HepG2 (cell line): ENCODE measurements around the gene RDM1. TPM values are rescaled to one million over a fixed set of nuclear protein-coding genes. Genes with fewer than 3 reads are reported as not detected.

Source experiments
- GTF3A ChIP-seq: sonication (generic); formaldehyde crosslinking; conservative IDR thresholded peaks from 2 replicates; pipeline ENCODE4 v1.4.0; 2020; ENCODE audit warnings: mild to moderate bottlenecking, missing genetic modification reagents
- HNRNPK ChIP-seq: fragments of 200-400 bp; formaldehyde crosslinking; IDR thresholded peaks from 2 replicates; pipeline ENCODE4 v1.6.1; 2018; ENCODE audit warnings: low read length, low read depth, moderate library complexity, mild to moderate bottlenecking; ENCODE audit not compliant: poor library complexity, severe bottlenecking
- ZMYM2 ChIP-seq: sonication (generic); formaldehyde crosslinking; IDR thresholded peaks from 2 replicates; pipeline ENCODE4 v1.8.0; 2022; ENCODE audit warnings: mild to moderate bottlenecking, missing genetic modification reagents
- ZNF746 ChIP-seq: sonication (generic); formaldehyde crosslinking; IDR thresholded peaks from 2 replicates; pipeline ENCODE4 v1.8.0; 2022; ENCODE audit warnings: mild to moderate bottlenecking, missing genetic modification reagents
- polyA plus RNA-seq, 8 experiments: library from polyadenylated mRNA; depleted of rRNA in 3 of 8; stranded (reverse) in 7 of 8; unstranded in 1 of 8; fragments of >200 nt; fragmentation: Illumina TruSeq in 4 of 8; extraction: Trizol in 4 of 8; gene quantifications; 2 replicates each; pipeline versions ENCODE4 v1.2.1 to v1.2.3, GENCODE V29; 2011 to 2016; ENCODE audit warnings: low read depth in 4 of 8, missing spikeins in 1 of 8, mixed read lengths in 1 of 8; ENCODE audit not compliant: insufficient read depth in 1 of 8
- total RNA-seq, 5 experiments: library from RNA; depleted of rRNA; stranded (reverse); fragments of >200 nt; fragmentation: Illumina TruSeq; extraction: Trizol; gene quantifications; 2 replicates each; pipeline ENCODE4 v1.2.3, GENCODE V29; 2016; ENCODE audit warnings: low read depth in 1 of 5
- TF ChIP-seq, protein P1 (sequence below): sonication (generic); formaldehyde crosslinking; IDR thresholded peaks from 2 replicates; pipeline ENCODE4 v1.4.0; 2020; ENCODE audit warnings: mild to moderate bottlenecking, missing genetic modification reagents
- TF ChIP-seq, protein P2 (sequence below): sonication (generic); formaldehyde crosslinking; IDR thresholded peaks from 2 replicates; pipeline ENCODE4 v1.4.0; 2020; ENCODE audit warnings: missing genetic modification reagents
- TF ChIP-seq, protein P3 (sequence below): sonication (generic); formaldehyde crosslinking; conservative IDR thresholded peaks from 2 replicates; pipeline ENCODE4 v1.8.0; 2022; ENCODE audit warnings: low read depth, missing genetic modification reagents
- TF ChIP-seq, protein P4 (sequence below): fragments of 450-650 bp; IDR thresholded peaks from 2 replicates; pipeline ENCODE4 v1.6.1; 2017
- TF ChIP-seq, protein P5 (sequence below), 2 experiments: fragments of 450-650 bp in 1 of 2; sonication (generic) in 1 of 2; formaldehyde crosslinking in 1 of 2; IDR thresholded peaks; 2 replicates each; pipeline versions ENCODE4 v1.6.1 to v1.8.0; 2016 to 2022; ENCODE audit warnings: antibody characterized with exemption in 1 of 2, mild to moderate bottlenecking in 1 of 2, missing genetic modification reagents in 1 of 2

RDM1 gene
- total and polyA plus RNA-seq, 2 of the 13 experiments (the other 11 are each of a cell fraction or from before 2014, with no cell fraction given) = 0.28 to 0.40 TPM

DNA sequence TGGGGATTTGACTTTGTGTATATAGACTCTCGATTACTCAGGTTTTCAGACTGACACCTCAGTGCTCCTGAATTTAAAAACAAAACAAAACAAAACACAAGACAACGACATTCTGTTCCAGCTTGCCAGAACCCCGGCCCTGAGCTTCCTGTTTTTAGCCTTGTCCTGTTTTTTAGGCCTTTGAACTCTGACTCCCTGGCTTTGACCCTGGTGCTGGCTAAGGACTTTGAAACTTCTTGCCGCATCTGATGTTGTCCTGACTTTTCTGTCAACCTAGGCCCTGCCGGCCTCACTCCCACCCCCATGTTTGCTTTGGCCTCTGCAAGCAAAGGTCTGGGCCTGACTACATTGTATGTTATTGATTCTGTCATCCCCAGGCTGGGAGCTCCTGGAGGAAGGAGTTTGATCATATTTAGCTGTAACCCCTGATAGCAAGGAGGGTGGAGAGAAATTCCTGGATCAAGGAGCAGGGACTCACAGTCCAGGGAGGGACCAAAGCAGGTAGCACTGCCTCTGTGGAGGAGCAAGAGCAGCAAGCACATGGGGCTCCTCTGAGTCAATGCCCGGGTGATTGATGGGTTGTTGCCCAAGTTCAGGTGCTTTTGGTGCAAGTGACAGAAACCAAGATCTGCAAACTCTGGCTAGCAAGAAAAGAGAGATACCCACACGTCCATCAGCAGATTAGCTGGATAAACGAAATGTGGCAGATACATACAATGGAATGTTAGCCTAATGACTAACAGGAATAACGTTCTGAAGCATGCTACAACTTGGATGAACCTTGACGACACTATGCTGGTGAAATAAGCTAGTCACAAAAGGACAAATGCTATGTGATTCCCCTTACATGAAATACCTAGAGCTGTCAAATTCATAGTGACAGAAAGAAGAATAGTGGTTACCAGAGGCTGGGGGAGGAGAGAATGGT, 43.0 kb upstream of the RDM1 start (continued):
- TF ChIP-seq, protein P1, sequence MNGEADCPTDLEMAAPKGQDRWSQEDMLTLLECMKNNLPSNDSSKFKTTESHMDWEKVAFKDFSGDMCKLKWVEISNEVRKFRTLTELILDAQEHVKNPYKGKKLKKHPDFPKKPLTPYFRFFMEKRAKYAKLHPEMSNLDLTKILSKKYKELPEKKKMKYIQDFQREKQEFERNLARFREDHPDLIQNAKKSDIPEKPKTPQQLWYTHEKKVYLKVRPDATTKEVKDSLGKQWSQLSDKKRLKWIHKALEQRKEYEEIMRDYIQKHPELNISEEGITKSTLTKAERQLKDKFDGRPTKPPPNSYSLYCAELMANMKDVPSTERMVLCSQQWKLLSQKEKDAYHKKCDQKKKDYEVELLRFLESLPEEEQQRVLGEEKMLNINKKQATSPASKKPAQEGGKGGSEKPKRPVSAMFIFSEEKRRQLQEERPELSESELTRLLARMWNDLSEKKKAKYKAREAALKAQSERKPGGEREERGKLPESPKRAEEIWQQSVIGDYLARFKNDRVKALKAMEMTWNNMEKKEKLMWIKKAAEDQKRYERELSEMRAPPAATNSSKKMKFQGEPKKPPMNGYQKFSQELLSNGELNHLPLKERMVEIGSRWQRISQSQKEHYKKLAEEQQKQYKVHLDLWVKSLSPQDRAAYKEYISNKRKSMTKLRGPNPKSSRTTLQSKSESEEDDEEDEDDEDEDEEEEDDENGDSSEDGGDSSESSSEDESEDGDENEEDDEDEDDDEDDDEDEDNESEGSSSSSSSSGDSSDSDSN = peak; percentile 39; the same call in 1 of the 2 replicates
- TF ChIP-seq ZNF746 (CRISPR knock-in tag) (peak; percentile 94), GTF3A (CRISPR knock-in tag) (no peak), ZMYM2 (CRISPR knock-in tag) (peak; percentile 86), HNRNPK (no peak)
- TF ChIP-seq, protein P2, sequence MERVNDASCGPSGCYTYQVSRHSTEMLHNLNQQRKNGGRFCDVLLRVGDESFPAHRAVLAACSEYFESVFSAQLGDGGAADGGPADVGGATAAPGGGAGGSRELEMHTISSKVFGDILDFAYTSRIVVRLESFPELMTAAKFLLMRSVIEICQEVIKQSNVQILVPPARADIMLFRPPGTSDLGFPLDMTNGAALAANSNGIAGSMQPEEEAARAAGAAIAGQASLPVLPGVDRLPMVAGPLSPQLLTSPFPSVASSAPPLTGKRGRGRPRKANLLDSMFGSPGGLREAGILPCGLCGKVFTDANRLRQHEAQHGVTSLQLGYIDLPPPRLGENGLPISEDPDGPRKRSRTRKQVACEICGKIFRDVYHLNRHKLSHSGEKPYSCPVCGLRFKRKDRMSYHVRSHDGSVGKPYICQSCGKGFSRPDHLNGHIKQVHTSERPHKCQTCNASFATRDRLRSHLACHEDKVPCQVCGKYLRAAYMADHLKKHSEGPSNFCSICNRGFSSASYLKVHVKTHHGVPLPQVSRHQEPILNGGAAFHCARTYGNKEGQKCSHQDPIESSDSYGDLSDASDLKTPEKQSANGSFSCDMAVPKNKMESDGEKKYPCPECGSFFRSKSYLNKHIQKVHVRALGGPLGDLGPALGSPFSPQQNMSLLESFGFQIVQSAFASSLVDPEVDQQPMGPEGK (CRISPR knock-in tag) = peak; percentile 93
- TF ChIP-seq, protein P3, sequence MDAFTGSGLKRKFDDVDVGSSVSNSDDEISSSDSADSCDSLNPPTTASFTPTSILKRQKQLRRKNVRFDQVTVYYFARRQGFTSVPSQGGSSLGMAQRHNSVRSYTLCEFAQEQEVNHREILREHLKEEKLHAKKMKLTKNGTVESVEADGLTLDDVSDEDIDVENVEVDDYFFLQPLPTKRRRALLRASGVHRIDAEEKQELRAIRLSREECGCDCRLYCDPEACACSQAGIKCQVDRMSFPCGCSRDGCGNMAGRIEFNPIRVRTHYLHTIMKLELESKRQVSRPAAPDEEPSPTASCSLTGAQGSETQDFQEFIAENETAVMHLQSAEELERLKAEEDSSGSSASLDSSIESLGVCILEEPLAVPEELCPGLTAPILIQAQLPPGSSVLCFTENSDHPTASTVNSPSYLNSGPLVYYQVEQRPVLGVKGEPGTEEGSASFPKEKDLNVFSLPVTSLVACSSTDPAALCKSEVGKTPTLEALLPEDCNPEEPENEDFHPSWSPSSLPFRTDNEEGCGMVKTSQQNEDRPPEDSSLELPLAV = no peak
- TF ChIP-seq, protein P4, sequence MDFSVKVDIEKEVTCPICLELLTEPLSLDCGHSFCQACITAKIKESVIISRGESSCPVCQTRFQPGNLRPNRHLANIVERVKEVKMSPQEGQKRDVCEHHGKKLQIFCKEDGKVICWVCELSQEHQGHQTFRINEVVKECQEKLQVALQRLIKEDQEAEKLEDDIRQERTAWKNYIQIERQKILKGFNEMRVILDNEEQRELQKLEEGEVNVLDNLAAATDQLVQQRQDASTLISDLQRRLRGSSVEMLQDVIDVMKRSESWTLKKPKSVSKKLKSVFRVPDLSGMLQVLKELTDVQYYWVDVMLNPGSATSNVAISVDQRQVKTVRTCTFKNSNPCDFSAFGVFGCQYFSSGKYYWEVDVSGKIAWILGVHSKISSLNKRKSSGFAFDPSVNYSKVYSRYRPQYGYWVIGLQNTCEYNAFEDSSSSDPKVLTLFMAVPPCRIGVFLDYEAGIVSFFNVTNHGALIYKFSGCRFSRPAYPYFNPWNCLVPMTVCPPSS = no peak
- TF ChIP-seq, protein P5, sequence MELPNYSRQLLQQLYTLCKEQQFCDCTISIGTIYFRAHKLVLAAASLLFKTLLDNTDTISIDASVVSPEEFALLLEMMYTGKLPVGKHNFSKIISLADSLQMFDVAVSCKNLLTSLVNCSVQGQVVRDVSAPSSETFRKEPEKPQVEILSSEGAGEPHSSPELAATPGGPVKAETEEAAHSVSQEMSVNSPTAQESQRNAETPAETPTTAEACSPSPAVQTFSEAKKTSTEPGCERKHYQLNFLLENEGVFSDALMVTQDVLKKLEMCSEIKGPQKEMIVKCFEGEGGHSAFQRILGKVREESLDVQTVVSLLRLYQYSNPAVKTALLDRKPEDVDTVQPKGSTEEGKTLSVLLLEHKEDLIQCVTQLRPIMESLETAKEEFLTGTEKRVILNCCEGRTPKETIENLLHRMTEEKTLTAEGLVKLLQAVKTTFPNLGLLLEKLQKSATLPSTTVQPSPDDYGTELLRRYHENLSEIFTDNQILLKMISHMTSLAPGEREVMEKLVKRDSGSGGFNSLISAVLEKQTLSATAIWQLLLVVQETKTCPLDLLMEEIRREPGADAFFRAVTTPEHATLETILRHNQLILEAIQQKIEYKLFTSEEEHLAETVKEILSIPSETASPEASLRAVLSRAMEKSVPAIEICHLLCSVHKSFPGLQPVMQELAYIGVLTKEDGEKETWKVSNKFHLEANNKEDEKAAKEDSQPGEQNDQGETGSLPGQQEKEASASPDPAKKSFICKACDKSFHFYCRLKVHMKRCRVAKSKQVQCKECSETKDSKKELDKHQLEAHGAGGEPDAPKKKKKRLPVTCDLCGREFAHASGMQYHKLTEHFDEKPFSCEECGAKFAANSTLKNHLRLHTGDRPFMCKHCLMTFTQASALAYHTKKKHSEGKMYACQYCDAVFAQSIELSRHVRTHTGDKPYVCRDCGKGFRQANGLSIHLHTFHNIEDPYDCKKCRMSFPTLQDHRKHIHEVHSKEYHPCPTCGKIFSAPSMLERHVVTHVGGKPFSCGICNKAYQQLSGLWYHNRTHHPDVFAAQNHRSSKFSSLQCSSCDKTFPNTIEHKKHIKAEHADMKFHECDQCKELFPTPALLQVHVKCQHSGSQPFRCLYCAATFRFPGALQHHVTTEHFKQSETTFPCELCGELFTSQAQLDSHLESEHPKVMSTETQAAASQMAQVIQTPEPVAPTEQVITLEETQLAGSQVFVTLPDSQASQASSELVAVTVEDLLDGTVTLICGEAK (IDR thresholded peaks at IDR 0.05) = no peak
- TF ChIP-seq, protein P5 (CRISPR knock-in tag; IDR thresholded peaks at IDR 0.05) = peak; percentile 81; the same call in 1 of the 2 replicates
